Glomerular visceral epithelial cell (primary cell): ENCODE data around the gene NAALAD2.
"Not testable (repeated sequence)": the region's sequence is repeated elsewhere in the genome, so short reads cannot be mapped to it uniquely, and the experiment has no call there.

Experiments
- DNase-seq: peaks from one replicate; pipeline ENCODE4 v3.0.0-alpha.2; 2016; ENCODE audit errors: extremely low spot score

NAALAD2 gene

DNA sequence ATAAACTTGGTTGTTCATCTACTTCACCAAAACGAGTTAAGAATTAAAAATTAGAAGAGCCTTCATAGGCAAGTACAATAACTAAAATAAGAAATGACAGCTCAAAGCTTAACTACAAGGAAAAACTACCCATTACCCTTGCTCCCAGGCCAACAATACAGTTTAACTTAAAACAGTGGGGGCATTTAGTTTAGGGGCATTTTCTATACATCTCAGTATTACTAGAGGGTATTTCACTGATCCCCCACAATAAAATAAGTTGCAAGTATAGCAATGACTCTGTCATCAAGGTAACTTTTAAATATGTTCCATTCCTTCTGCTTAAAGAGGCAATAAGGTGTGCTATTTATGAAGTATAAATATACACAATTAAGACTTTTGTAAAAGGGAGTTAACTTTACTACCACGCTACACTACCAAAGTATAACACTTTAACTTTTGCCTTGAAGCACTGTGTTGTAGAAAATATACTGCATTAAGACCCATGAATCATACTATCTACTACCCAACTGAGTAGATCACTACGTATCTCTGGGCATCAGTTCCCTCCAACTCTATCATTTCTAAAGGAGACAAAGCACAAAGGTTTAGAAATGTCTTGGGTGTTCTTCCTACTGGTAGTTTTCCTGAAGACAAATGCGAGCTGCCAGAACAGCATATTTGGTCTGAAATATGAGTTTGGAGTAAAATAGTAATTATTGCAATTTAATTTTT lies 58.6 kb downstream of the NAALAD2 start:
- DNase-seq = no peak

DNA sequence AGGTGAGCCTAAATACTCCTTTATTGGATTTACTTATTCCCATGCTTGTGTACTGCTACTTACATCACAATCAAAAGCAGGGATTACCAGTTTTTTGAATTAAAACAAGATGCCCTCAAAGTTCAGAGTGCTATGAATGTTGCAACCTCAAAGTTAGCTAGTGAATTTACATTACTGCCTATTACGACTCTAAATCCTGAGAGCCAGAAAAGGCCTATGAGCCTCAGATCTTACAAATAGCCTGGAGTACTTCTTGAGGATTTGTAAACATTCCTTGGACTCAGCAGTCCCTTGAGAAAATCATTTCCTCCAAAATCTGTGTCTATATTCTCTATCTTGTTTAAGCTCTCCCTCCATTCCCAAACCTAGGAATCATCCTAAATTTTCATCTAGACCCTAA lies 62.9 kb downstream of the NAALAD2 start:
- DNase-seq = no peak

- DNase-seq = no peak
Observed at GRCh38 chr11:90202342-90202741, 67.9 kb downstream of the NAALAD2 start.

DNA sequence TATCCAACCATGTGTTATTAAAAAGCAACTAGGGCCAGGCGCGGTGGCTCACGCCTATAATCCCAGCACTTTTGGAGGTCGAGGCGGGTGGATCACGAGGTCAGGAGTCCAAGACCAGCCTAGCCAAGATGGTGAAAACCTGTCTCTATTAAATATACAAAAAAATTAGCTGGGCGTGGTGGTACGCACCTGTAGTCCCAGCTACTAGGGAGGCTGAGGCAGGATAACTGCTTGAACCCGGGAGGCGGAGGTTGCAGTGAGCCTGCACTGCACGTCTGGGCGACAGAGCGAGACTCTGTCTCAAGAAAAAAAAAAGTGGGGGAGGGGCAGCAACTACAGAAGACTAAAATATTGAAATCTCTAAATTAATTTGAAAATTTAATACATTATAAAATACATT lies 69.9 kb downstream of the NAALAD2 start:
- no peak for DNase-seq

DNA sequence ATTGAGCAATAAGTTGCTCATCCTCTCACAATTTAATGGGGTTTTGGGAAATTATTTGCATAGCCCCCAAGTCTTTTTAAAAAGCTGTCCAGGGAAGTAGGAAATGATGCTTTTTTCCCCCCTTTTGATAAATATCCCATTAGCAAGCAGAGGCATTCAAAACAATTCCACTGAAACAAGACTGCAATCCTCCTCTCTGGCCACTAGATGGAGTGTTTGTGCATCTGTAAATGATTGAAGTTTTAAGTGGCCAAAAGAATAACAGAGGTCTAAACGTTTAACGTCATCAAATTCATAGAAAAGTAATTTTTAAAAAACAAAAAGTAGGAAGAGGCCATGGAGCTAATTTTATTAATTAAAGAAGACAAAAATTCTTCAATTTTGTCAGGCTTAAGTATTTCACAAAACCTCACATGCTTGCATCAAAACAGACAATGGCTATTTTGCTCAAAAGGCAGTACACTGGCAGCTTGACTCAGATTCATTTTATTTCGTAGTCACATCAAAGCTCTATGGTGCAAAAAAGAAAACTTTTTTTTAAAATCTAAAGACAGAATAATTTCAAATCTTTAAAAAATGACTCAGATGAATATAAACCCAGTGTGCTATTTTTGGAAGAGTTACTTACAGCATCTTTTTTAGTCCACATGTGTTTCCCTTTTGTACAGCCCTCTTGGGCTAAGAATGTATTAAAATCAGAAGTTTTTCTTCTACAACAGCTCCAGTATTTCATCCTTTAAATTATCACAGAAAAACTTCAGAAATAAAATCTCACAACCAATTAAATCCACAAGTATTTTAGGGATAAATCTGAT lies 70.6 kb downstream of the NAALAD2 start:
- peak; percentile 47 for DNase-seq

DNA sequence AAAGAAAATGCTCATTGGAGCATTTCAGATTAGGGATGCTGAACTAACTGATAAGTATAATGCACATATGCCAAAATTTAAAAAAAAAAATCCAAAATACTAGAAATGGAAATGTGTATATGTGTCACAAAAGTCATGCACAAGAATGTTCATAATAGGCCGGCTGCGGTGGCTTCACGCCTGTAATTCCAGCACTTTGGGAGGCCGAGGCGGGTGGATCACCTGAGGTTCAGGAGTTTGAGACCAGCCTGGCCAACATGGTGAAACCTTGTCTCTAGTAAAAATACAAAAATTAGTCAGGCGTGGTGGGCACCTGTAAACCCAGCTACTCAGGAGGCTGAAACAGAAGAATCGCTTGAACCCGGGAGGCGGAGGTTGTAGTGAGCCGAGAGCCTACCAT lies 73.5 kb downstream of the NAALAD2 start:
- not testable (repeated sequence) for DNase-seq

GRCh38 chr11:90208857-90209256 lies 74.4 kb downstream of the NAALAD2 start:
- no peak for DNase-seq

DNA sequence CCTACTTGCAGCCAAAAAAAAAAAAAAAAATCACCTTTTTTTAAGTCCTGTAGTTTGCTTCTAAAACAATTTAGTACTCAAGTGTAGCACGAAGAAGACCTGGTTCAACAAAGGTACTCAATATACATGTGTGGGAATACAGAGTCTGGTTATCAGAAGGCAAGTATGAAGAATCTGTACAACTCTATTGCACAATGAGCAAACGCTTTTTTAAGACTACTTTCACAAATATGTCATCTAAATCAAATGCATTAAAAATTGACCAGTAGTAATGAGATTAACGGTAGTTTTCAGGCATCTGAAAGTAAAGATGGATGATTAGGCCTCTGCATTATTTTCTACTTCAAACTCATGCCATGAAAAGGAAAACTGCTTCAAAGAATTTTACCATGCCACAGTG lies 78.9 kb downstream of the NAALAD2 start:
- no peak for DNase-seq

GRCh38 chr11:90216611-90217010 lies 82.1 kb downstream of the NAALAD2 start:
- DNase-seq = no peak

DNA sequence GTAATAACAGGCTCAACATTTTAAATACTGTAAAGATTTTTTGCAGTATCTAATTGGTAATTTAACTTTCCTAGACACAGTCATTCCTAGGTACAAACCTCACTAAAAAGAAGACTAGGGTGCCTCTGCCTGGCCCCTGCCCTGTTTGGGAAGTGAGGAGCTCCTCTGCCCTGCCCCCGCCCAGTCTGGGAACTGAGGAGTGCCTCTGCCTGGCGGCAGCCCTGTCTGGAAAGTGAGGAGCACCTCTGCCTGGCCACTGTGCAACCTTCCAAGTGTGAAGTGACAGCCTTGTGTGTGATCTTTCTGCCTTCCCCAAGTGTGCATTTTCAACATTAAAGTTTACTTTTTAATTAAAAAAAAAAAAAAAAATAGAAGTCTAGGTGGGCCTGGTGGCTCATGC lies 84.1 kb downstream of the NAALAD2 start:
- DNase-seq = no peak

DNA sequence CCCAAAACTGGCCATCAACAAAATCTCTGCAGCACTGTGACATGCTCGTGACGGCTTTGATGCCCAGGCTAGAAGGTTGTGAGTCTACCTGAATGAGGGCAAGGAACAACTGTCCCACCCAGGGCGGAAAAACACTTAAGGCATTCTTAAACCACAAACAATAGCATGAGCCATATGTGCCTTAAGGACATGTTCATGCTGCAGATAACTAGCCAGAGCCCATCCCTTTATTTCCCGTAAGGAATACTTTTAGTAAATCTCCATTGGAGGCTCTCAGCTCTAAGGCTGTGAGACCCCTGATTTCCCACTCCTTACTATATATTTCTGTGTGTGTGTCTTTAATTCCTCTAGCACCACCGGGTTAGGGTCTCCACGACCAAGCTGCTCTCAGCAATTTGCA lies 85.0 kb downstream of the NAALAD2 start:
- DNase-seq = no peak

GRCh38 chr11:90220391-90220790 lies 85.9 kb downstream of the NAALAD2 start:
- no peak for DNase-seq

GRCh38 chr11:90221803-90222458 lies 87.5 kb downstream of the NAALAD2 start:
- no peak for DNase-seq

- peak; percentile 87 for DNase-seq
Observed at GRCh38 chr11:90222459-90223247, 88.2 kb downstream of the NAALAD2 start, which contains the start of gene CHORDC1. Gene CHORDC1 (minus strand): TSS chr11:90223049. CDS start chr11:90222954, 95 bp downstream.

DNA sequence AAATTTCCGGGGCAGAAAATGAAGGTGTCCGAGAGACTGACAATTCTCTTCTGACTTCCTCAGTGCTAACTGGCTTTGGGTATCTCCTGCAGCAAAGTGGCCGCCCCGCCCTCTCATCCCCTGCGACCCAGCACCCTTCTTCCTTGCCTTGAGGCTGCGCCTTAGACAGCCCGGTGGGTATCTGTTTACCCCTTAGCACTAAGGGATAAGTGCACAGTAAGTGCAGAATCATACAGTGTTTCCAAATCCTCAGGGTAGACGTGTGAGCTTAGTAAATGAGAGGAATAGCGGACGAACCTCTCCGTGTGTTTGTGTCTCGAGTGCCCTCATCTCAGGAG lies 88.8 kb downstream of the NAALAD2 start:
- DNase-seq = no peak

DNA sequence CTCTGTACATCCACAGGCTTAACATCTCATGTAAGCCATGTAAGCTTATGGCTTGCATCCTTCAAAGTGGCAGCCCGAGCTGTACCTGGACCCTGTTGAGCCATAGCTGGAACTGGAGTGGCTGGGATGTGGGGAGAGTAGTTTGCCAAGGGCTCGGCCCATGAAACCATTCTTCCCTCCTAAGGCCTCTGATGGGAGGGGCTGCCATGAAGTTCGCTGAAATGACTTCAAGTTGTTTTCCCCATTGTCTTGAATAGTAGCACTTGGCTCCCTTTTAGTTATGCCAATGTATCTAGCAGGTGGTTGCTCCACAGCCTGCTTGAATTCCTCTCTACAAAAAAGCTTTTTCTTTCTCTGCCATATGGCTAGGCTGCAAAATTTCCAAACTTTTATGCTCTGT lies 93.6 kb downstream of the NAALAD2 start:
- DNase-seq = no peak

DNA sequence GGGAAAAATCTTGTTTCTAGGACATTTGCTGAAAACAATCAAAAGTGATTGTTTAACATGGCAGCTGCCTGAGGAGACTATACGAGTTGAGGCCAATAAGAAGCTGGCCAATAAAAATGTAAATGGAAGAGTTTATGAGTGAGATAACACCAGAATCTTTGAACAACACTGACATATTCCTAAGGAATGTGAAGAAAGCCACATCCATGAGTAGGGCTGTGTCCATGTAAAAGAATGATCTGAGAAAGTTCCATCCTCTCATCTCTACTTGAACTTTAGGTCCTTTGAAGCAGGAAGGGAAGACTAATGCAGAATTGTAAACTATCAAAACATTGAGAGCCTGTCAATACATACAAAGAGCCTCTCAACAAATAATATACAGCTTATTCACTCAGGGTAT lies 95.3 kb downstream of the NAALAD2 start:
- DNase-seq = peak; percentile 11

- no peak for DNase-seq
Observed at GRCh38 chr11:90234977-90235376, 100.5 kb downstream of the NAALAD2 start.

DNA sequence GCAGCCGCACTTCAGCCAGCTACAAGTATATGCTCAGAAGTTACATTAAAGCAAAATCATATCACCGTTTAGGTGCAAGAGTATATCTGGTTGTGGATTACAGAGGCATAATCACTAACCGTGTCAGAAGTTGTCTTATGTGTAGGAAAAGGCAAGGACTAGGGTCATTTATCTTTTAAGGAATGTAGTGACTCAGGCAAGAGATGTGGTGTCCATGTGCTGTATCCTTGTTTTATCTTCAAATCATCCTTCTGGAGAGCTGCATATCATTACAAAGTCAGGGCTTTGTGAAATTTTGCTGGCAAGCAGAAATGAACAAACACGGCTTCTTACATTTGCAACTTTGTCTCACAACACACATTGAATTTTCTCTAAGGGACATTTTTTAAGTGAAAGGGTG lies 101.1 kb downstream of the NAALAD2 start:
- no peak for DNase-seq

DNA sequence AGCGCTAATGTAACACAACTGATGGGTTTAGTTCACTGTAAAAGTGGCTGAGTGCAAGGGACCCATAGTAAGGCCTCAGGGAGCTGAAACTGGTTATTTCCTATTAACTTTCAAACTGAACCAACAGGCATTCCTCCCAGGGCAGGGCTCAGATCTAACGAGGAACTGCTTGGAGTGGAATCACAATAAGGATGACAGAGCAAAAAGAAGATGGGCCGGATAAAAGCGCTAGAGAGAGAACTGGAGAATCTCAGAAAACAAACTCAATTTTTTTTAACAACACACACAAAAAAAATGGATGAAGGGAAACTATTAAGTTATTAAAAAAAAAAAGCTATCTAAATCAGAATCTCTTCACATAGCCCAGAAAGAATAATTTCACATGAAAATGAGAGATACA lies 102.5 kb downstream of the NAALAD2 start:
- DNase-seq = no peak

- DNase-seq = not testable (repeated sequence)
Observed at GRCh38 chr11:90239967-90240636, 105.6 kb downstream of the NAALAD2 start.
